Neural crest cell (in vitro differentiated cells): ENCODE data around the gene PRICKLE4. TPM values are rescaled to one million over a fixed set of nuclear protein-coding genes. Genes with fewer than 3 reads are reported as not detected.

Experiments used
- DNase-seq: peaks from one replicate; pipeline ENCODE4 v3.0.0; 2021; ENCODE audit warnings: low read depth, mixed read lengths, low spot score
- H3K27ac Mint-ChIP-seq: one replicate; pipeline ENCODE4 v1.8.0; 2021; ENCODE audit warnings: mild to moderate bottlenecking, mixed read lengths; ENCODE audit not compliant: unreplicated experiment
- H3K27me3 Mint-ChIP-seq: 2 replicates; pipeline ENCODE4 v1.8.0; 2021; ENCODE audit warnings: low read depth, mild to moderate bottlenecking, mixed read lengths
- H3K36me3 Mint-ChIP-seq: 2 replicates; pipeline ENCODE4 v1.8.0; 2021; ENCODE audit warnings: low read depth, mild to moderate bottlenecking, mixed read lengths
- H3K4me1 Mint-ChIP-seq: 2 replicates; pipeline ENCODE4 v1.8.0; 2021; ENCODE audit warnings: mixed read lengths
- H3K4me3 Mint-ChIP-seq: one replicate; pipeline ENCODE4 v1.8.0; 2021; ENCODE audit warnings: mild to moderate bottlenecking, mixed read lengths
- H3K9me3 Mint-ChIP-seq: 2 replicates; pipeline ENCODE4 v1.8.0; 2021; ENCODE audit warnings: mixed read lengths
- total RNA-seq: library from RNA; stranded (reverse); gene quantifications from 2 replicates; pipeline ENCODE4 v1.2.1, GENCODE V29; 2021
- TF ChIP-seq, protein P1 (sequence below): fragments of 200-600 bp; sonication (generic); conservative IDR thresholded peaks from 2 replicates; pipeline ENCODE4 v1.5.0; 2021; ENCODE audit warnings: antibody characterized with exemption, mild to moderate bottlenecking

PRICKLE4 gene
- total RNA-seq, 1 donor from 2014 or later = 4.1 TPM

- no peak overlapping the region for H3K4me3 Mint-ChIP-seq
These were observed 34.0 kb downstream of the PRICKLE4 start for GRCh38 chr6:41814629-41815028.

DNA sequence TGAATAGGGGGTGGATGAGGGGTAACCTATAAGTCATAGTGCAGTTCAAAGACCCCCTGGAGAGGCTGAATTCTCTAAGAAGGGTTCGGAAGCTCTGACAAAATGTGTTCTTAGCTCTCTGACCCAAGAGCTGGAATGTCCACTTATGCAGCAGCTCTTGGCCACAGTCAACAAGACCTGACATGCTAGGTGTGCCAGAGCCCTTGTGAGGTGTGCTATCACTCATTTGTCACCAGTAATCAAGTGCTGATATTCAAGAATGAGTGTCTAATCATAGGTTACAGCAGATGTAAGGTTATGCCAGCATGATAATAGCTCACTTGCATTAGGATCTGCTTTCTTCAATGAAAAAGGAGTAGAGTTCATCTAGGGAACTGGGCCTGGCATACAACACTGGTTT, 35.0 kb downstream of the PRICKLE4 start:
- DNase-seq = no peak
- no peak overlapping the region for H3K27ac Mint-ChIP-seq
- H3K4me1 Mint-ChIP-seq = no peaks in the 10 kb centered on the region
- H3K27me3 Mint-ChIP-seq = no peaks in the 10 kb centered on the region
- TF ChIP-seq, protein P1, sequence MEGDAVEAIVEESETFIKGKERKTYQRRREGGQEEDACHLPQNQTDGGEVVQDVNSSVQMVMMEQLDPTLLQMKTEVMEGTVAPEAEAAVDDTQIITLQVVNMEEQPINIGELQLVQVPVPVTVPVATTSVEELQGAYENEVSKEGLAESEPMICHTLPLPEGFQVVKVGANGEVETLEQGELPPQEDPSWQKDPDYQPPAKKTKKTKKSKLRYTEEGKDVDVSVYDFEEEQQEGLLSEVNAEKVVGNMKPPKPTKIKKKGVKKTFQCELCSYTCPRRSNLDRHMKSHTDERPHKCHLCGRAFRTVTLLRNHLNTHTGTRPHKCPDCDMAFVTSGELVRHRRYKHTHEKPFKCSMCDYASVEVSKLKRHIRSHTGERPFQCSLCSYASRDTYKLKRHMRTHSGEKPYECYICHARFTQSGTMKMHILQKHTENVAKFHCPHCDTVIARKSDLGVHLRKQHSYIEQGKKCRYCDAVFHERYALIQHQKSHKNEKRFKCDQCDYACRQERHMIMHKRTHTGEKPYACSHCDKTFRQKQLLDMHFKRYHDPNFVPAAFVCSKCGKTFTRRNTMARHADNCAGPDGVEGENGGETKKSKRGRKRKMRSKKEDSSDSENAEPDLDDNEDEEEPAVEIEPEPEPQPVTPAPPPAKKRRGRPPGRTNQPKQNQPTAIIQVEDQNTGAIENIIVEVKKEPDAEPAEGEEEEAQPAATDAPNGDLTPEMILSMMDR = no peak
- H3K4me3 Mint-ChIP-seq = no peak overlapping the region
- H3K9me3 Mint-ChIP-seq = no peaks in the 10 kb centered on the region
- no peaks in the 10 kb centered on the region for H3K36me3 Mint-ChIP-seq

More at GRCh38 chr6:41814629-41815028, 34.0 kb downstream of the PRICKLE4 start:
- TF ChIP-seq, protein P1 = no peak
- Mint-ChIP-seq H3K27ac (no peak overlapping the region), H3K9me3 (no peaks in the 10 kb centered on the region), H3K27me3 (no peaks in the 10 kb centered on the region), H3K4me1 (no peaks in the 10 kb centered on the region), H3K36me3 (no peaks in the 10 kb centered on the region)
- no peak for DNase-seq

- Mint-ChIP-seq H3K4me1 (no peaks in the 10 kb centered on the region), H3K27me3 (no peaks in the 10 kb centered on the region), H3K4me3 (no peak overlapping the region), H3K36me3 (no peaks in the 10 kb centered on the region), H3K27ac (no peak overlapping the region), H3K9me3 (no peaks in the 10 kb centered on the region)
- TF ChIP-seq, protein P1 = no peak
- no peak for DNase-seq
These were observed 37.9 kb downstream of the PRICKLE4 start for GRCh38 chr6:41818271-41819054.

GRCh38 chr6:41821266-41821665, 40.7 kb downstream of the PRICKLE4 start:
- no peak for DNase-seq

GRCh38 chr6:41822021-41822420, 41.4 kb downstream of the PRICKLE4 start:
- no peak for DNase-seq
- TF ChIP-seq, protein P1 = no peak
- Mint-ChIP-seq H3K27me3 (no peaks in the 10 kb centered on the region), H3K9me3 (no peaks in the 10 kb centered on the region), H3K4me3 (no peak overlapping the region), H3K27ac (peak overlapping the region; percentile 13), H3K4me1 (no peaks in the 10 kb centered on the region), H3K36me3 (no peaks in the 10 kb centered on the region)

More at GRCh38 chr6:41821266-41821665, 40.7 kb downstream of the PRICKLE4 start:
- H3K36me3 Mint-ChIP-seq = no peaks in the 10 kb centered on the region
- no peaks in the 10 kb centered on the region for H3K9me3 Mint-ChIP-seq
- H3K27me3 Mint-ChIP-seq = no peaks in the 10 kb centered on the region
- H3K4me1 Mint-ChIP-seq = no peaks in the 10 kb centered on the region
- TF ChIP-seq, protein P1 = no peak
- no peak overlapping the region for H3K4me3 Mint-ChIP-seq
- no peak overlapping the region for H3K27ac Mint-ChIP-seq
